K562 (cell line): Measurements from ENCODE around the gene MAGI3. TPM values are rescaled to one million over a fixed set of nuclear protein-coding genes. Genes with fewer than 3 reads are reported as not detected.
"Not testable (repeated sequence)": the region's sequence is repeated elsewhere in the genome, so short reads cannot be mapped to it uniquely, and the experiment has no call there.

Source experiments
- ATAC-seq: fragments of 200-7000 bp; cut with Tn5 transposase; 3 replicates; pipeline ENCODE4 v1.9.1; 2020; ENCODE audit warnings: moderate library complexity
- BruUV-seq: library from RNA; stranded (reverse); fragments of 400-500 nt; replicated peaks from 2 replicates; lab custom pipeline; 2021; lab: Mats Ljungman, UMichigan
- CTCF ChIA-PET: fragments of 300-600 bp; formaldehyde crosslinking; extraction: SDS; loops from one replicate; lab custom pipeline; 2021; ENCODE audit warnings: low intra/inter-chr PET ratio; lab: Yijun Ruan, JAX
- POLR2A ChIA-PET: fragments of 300-600, 350-650 bp; sonication (Branson Sonifier 250); formaldehyde crosslinking; extraction: SDS; loops from one replicate; lab custom pipeline; 2021; ENCODE audit warnings: antibody characterized with exemption, inconsistent platforms; lab: Yijun Ruan, JAX
- DNase-seq, 4 experiments: peaks; one replicate each; pipeline versions ENCODE4 v3.0.0 to v3.0.0-alpha.2; 2011 to 2018; ENCODE audit warnings: low spot score in 3 of 4, mixed read lengths in 3 of 4; ENCODE audit errors: extremely low read depth in 1 of 4
- FAIRE-seq: peaks from 2 replicates; lab custom pipeline; 2011; peaks lifted over from hg19 to GRCh38; lab: Jason Lieb, UNC
- H2AFZ ChIP-seq: 2 replicates; pipeline ENCODE4 v1.6.0; 2011; ENCODE audit warnings: low read depth, low read length, control low read depth, inconsistent platforms
- H3K27ac ChIP-seq: fragments of 200-600 bp; 3 replicates; pipeline ENCODE4 v1.8.0; 2011; ENCODE audit warnings: low read depth, mild to moderate bottlenecking, control low read depth, inconsistent platforms, low read length, moderate library complexity, mixed read lengths; ENCODE audit errors: extremely low read depth
- H3K27me3 ChIP-seq, 2 experiments: fragments of 300-600 bp in 1 of 2; 2 replicates in 1 of 2; 3 replicates in 1 of 2; pipeline versions ENCODE4 v1.6.0 to v1.8.0; 2011; ENCODE audit warnings: inconsistent platforms in 2 of 2, low read length in 2 of 2, mild to moderate bottlenecking in 1 of 2, mixed read lengths in 1 of 2, moderate library complexity in 1 of 2; ENCODE audit not compliant: control insufficient read depth in 2 of 2, insufficient read depth in 2 of 2
- H3K36me3 ChIP-seq: fragments of 300-600 bp; 3 replicates; pipeline ENCODE4 v1.8.0; 2011; ENCODE audit warnings: mild to moderate bottlenecking, low read length, inconsistent platforms; ENCODE audit not compliant: control insufficient read depth, insufficient read depth
- H3K4me1 ChIP-seq, 2 experiments: fragments of 200-600 bp in 1 of 2; replicated peaks in 1 of 2; 2 replicates in 1 of 2; 3 replicates in 1 of 2; pipeline versions ENCODE4 v1.5.1 to v1.8.0; 2011; ENCODE audit warnings: inconsistent platforms in 2 of 2, low read length in 2 of 2, mild to moderate bottlenecking in 1 of 2, mixed read lengths in 1 of 2, moderate library complexity in 1 of 2; ENCODE audit not compliant: control insufficient read depth in 2 of 2, insufficient read depth in 2 of 2
- H3K4me2 ChIP-seq: 2 replicates; pipeline ENCODE4 v1.6.1; 2011; ENCODE audit warnings: low read length, control low read depth, inconsistent platforms, mixed read lengths; ENCODE audit not compliant: insufficient read depth
- H3K4me3 ChIP-seq: fragments of 200-600 bp; sonication (generic), shearing (Covaris generic); 2 replicates; pipeline ENCODE4 v1.5.1; 2016; ENCODE audit warnings: control low read depth, inconsistent platforms
- H3K79me2 ChIP-seq: fragments of 200-600 bp; 3 replicates; pipeline ENCODE4 v1.8.0; 2011; ENCODE audit warnings: low read length, inconsistent platforms; ENCODE audit not compliant: control insufficient read depth, insufficient read depth
- H3K9ac ChIP-seq, 2 experiments: 2 replicates each; pipeline versions ENCODE4 v1.6.0 to v1.6.1; 2011; ENCODE audit warnings: low read depth in 2 of 2, low read length in 2 of 2, control low read depth in 1 of 2, inconsistent platforms in 1 of 2, mild to moderate bottlenecking in 1 of 2, mixed read lengths in 1 of 2; ENCODE audit not compliant: insufficient read depth in 1 of 2
- H3K9me1 ChIP-seq: one replicate; pipeline ENCODE4 v1.6.0; 2011; ENCODE audit warnings: inconsistent platforms, mild to moderate bottlenecking, low read length, moderate library complexity; ENCODE audit not compliant: control insufficient read depth, insufficient read depth
- H3K9me3 ChIP-seq: replicated peaks from 2 replicates; pipeline ENCODE4 v1.5.1; 2011; ENCODE audit warnings: low read depth, low read length, inconsistent platforms; ENCODE audit not compliant: control insufficient read depth, insufficient read depth
- H4K20me1 ChIP-seq: replicated peaks from 2 replicates; pipeline ENCODE4 v1.6.1; 2011; ENCODE audit warnings: low read length, inconsistent platforms, mixed read lengths; ENCODE audit not compliant: control insufficient read depth, insufficient read depth
- GTF2E2 ChIP-seq: fragments of 200-800 bp; sonication (Bioruptor generic); IDR thresholded peaks from 2 replicates; pipeline ENCODE4 v1.6.1; 2016; ENCODE audit warnings: missing genetic modification characterization, missing compliant biosample characterization
- HSF4 ChIP-seq: fragments of 250-450 bp; sonication (Bioruptor Pico); IDR thresholded peaks from 2 replicates; pipeline ENCODE4 v2.1.2; 2022; ENCODE audit warnings: mild to moderate bottlenecking, moderate library complexity, borderline replicate concordance
- TCF3 ChIP-seq: sonication (generic); formaldehyde crosslinking; IDR thresholded peaks from 2 replicates; pipeline ENCODE4 v1.4.0; 2020; ENCODE audit warnings: mild to moderate bottlenecking, missing genetic modification reagents
- TOE1 ChIP-seq, 2 experiments: fragments of 450-650 bp in 1 of 2; sonication (generic) in 1 of 2; formaldehyde crosslinking in 1 of 2; IDR thresholded peaks; 2 replicates each; pipeline versions ENCODE4 v1.7.1 to v1.8.0; 2016 to 2022; ENCODE audit warnings: borderline replicate concordance in 2 of 2, mild to moderate bottlenecking in 2 of 2, antibody characterized with exemption in 1 of 2, inconsistent platforms in 1 of 2, low read depth in 1 of 2, missing genetic modification reagents in 1 of 2, moderate library complexity in 1 of 2
- ZEB2 ChIP-seq: fragments of 450-650 bp; IDR thresholded peaks from 2 replicates; pipeline ENCODE4 v1.6.1; 2016
- ZNF668 ChIP-seq: fragments of 250-450 bp; sonication (Bioruptor Pico); IDR thresholded peaks from 2 replicates; pipeline ENCODE4 v1.8.0; 2022; ENCODE audit warnings: mild to moderate bottlenecking, inconsistent platforms
- WGBS: fragments of 100-300 bp; shearing (Covaris generic); methylation state at CpG from one replicate; pipeline ENCODE4 v1.1.6; 2016; ENCODE audit warnings: low coverage, mixed read lengths; ENCODE audit not compliant: insufficient coverage; ENCODE audit errors: missing lambda C conversion rate; 5-methylcytosine and 5-hydroxymethylcytosine counted together
- in situ Hi-C: fragments of 300-500 bp; cut with MboI; formaldehyde crosslinking; loops from 4 replicates; pipeline ENCODE4 v1.15.0; 2018; ENCODE audit warnings: inconsistent platforms, mixed read lengths
- intact Hi-C: fragments of 100-400 bp; cut with micrococcal nuclease; formaldehyde crosslinking; loops from 2 replicates; pipeline ENCODE4 v1.14.2; 2022
- polyA plus RNA-seq, 8 experiments: library from polyadenylated mRNA; depleted of rRNA in 4 of 8; stranded (reverse) in 5 of 8; unstranded in 3 of 8; fragments of >200 nt; fragmentation: Nextera tagmentation in 2 of 8; fragmentation: Illumina TruSeq in 1 of 8; extraction: Ambion mirVana in 2 of 8; extraction: Trizol in 1 of 8; gene quantifications; 2 replicates each; pipeline versions ENCODE4 v1.2.1 to v1.2.3, GENCODE V29; 2011 to 2014; ENCODE audit warnings: inconsistent platforms in 1 of 8, missing spikeins in 1 of 8
- total RNA-seq, 7 experiments: library from RNA; depleted of rRNA in 6 of 7; stranded (reverse); fragments of >200 nt in 6 of 7; fragmentation: Illumina TruSeq in 2 of 7; extraction: Trizol in 2 of 7; gene quantifications; 2 replicates each; pipeline versions ENCODE4 v1.2.1 to v1.2.3, GENCODE V29; 2011 to 2021; ENCODE audit warnings: low replicate concordance in 1 of 7
- TF ChIP-seq, protein P1 (sequence below), 2 experiments: fragments of 150-350 bp in 1 of 2; IDR thresholded peaks; 2 replicates each; pipeline ENCODE4 v1.6.1; 2012 to 2016; ENCODE audit warnings: low read depth in 2 of 2, low read length in 2 of 2, mild to moderate bottlenecking in 1 of 2, moderate library complexity in 1 of 2

The MAGI3 gene
- total and polyA plus RNA-seq, 9 of the 15 experiments (the other 6 are each of a cell fraction or from before 2014, with no cell fraction given): 1.0 to 8.6 (median 5.5) TPM

DNA sequence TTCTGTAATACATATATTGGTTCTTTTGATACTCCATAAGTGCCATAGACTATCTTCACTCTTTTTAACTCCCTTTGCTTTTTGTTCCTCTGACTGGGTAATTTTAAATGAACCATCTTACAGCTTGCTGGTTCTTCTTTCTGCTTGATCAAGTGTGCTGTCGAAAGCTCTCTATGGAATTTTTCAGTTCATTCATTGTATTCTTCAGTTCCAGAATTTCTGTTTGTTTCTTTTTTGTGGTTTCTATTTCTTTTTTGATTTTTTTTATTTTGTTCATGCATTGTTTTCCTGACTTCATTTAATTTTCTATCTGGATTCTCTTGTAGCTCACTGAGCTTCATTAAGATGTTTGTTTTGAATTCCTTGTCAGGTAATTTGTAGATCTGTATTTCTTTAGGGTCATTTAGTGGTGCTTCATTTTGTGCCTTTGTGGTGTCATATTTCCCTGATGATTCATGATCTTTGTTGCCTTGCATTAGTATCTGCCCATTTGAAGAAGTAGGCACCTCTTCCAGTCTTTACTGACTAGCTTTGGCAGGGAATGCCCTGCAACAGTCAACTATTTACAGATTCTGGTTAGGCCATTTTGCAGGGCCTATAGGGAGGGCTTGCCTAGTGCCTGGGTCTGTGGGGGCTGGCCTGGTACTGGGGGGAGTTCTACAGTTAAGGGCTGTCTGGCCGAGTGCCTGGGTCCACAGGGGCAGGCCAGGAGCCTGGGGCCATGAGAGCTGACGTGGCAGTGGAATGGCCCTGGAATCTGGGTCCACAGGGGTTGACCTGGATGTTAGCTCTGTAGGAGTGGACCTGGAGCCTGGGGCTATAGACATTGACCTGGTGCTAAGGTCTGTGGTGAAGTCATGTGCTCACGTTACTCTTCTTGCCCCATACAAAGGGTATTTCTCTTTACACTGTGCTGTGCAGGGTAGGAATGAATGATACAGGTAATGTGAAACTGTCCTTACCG, 89.7 kb downstream of the MAGI3 start (continued):
- TF ChIP-seq, protein P1, sequence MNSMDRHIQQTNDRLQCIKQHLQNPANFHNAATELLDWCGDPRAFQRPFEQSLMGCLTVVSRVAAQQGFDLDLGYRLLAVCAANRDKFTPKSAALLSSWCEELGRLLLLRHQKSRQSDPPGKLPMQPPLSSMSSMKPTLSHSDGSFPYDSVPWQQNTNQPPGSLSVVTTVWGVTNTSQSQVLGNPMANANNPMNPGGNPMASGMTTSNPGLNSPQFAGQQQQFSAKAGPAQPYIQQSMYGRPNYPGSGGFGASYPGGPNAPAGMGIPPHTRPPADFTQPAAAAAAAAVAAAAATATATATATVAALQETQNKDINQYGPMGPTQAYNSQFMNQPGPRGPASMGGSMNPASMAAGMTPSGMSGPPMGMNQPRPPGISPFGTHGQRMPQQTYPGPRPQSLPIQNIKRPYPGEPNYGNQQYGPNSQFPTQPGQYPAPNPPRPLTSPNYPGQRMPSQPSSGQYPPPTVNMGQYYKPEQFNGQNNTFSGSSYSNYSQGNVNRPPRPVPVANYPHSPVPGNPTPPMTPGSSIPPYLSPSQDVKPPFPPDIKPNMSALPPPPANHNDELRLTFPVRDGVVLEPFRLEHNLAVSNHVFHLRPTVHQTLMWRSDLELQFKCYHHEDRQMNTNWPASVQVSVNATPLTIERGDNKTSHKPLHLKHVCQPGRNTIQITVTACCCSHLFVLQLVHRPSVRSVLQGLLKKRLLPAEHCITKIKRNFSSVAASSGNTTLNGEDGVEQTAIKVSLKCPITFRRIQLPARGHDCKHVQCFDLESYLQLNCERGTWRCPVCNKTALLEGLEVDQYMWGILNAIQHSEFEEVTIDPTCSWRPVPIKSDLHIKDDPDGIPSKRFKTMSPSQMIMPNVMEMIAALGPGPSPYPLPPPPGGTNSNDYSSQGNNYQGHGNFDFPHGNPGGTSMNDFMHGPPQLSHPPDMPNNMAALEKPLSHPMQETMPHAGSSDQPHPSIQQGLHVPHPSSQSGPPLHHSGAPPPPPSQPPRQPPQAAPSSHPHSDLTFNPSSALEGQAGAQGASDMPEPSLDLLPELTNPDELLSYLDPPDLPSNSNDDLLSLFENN (IDR thresholded peaks at IDR 0.05; ENCODE audit: low read depth in 2 of 2, low read length in 2 of 2): no peak
- TF ChIP-seq TOE1 (IDR thresholded peaks at IDR 0.05; ENCODE audit: borderline replicate concordance): no peak
- TF ChIP-seq TOE1 (CRISPR knock-in tag; IDR thresholded peaks at IDR 0.05; ENCODE audit: borderline replicate concordance, low read depth): no peak
- TF ChIP-seq ZNF668 (CRISPR knock-in tag): no peak
- TF ChIP-seq ZEB2: 0 out of 2 replicates have a peak, but pooled peaks have one; percentile 38
- TF ChIP-seq GTF2E2 (tag): no peak
- no peak for TF ChIP-seq HSF4 (CRISPR knock-in tag)
- TF ChIP-seq TCF3 (CRISPR knock-in tag): no peak

DNA sequence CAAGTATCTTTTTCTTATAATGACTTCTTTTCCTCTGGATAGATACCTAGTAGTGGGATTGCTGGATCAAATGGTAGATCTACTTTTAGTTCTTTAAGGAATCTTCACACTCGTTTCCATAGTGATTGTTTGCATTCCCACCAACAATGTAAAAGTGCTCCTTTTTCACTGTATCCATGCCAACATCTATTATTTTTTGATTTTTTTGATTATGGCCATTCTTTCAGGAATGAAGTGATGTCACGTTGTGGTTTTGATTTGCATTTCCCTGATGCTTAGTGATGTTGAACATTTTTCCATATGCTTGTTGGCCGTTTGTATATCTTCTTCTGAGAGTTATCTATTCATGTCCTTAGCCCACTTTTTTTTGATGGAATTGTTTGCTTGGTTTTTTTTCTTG, 94.8 kb downstream of the MAGI3 start:
- intact Hi-C loops, ATAC-seq, H3K9me3 ChIP-seq: not testable (repeated sequence)

More for the DNA sequence above, 94.8 kb downstream of the MAGI3 start:
- DNase-seq, H3K4me2 ChIP-seq, H3K27me3 ChIP-seq, BruUV-seq, H3K79me2 ChIP-seq, H3K36me3 ChIP-seq, in situ Hi-C loops, H3K4me3 ChIP-seq, POLR2A ChIA-PET, H3K4me1 ChIP-seq, H3K9ac ChIP-seq, H4K20me1 ChIP-seq, H2AFZ ChIP-seq, H3K9me1 ChIP-seq, FAIRE-seq, CTCF ChIA-PET, H3K27ac ChIP-seq: not testable (repeated sequence)
- WGBS: 3% methylated on average over 3 of the region's 3 CpGs
